ENCODE results near the gene MCM3AP. TPM values are rescaled to one million over a fixed set of nuclear protein-coding genes. Genes with fewer than 3 reads are reported as not detected.

Gene MCM3AP
- total and polyA plus RNA-seq, 9 of the 15 experiments (the other 6 are each of a cell fraction or from before 2014, with no cell fraction given) = 6.5 to 179 (median 69.6) TPM

- no peak for TF ChIP-seq PTBP1 (IDR thresholded peaks at IDR 0.05; ENCODE audit: low read depth, low read length)
- no peak for TF ChIP-seq ZNF699 (CRISPR knock-in tag; IDR thresholded peaks at IDR 0.05; ENCODE audit: insufficient replicate concordance)
- TF ChIP-seq ZKSCAN3 (CRISPR knock-in tag; IDR thresholded peaks at IDR 0.05) = no peak
- peak; percentile 60; the same call in 1 of the 2 replicates for TF ChIP-seq HNRNPL (IDR thresholded peaks at IDR 0.05; ENCODE audit: low read depth, low read length)
- peak; percentile 75; the same call in 1 of the 2 replicates for TF ChIP-seq HEY1 (CRISPR knock-in tag; IDR thresholded peaks at IDR 0.05; ENCODE audit: borderline replicate concordance)
- peak; percentile 64; the same call in 1 of the 2 replicates for TF ChIP-seq LCOR (CRISPR knock-in tag; IDR thresholded peaks at IDR 0.05)
- TF ChIP-seq HDGF (IDR thresholded peaks at IDR 0.05) = no peak
- peak; percentile 75 for TF ChIP-seq MXI1 (IDR thresholded peaks at IDR 0.05; ENCODE audit: low read depth, low read length)
- TF ChIP-seq CREB3L1 (IDR thresholded peaks at IDR 0.05; ENCODE audit: borderline replicate concordance, low read depth) = peak; percentile 74
- peak; percentile 79; the same call in 1 of the 2 replicates for TF ChIP-seq CHCHD3 (CRISPR knock-in tag; IDR thresholded peaks at IDR 0.05)
- peak; percentile 77 for TF ChIP-seq SAFB (IDR thresholded peaks at IDR 0.05; ENCODE audit: borderline replicate concordance, low read depth, low read length)
- TF ChIP-seq NBN (IDR thresholded peaks at IDR 0.05; ENCODE audit: low read depth) = peak; percentile 78
- TF ChIP-seq, protein P1, sequence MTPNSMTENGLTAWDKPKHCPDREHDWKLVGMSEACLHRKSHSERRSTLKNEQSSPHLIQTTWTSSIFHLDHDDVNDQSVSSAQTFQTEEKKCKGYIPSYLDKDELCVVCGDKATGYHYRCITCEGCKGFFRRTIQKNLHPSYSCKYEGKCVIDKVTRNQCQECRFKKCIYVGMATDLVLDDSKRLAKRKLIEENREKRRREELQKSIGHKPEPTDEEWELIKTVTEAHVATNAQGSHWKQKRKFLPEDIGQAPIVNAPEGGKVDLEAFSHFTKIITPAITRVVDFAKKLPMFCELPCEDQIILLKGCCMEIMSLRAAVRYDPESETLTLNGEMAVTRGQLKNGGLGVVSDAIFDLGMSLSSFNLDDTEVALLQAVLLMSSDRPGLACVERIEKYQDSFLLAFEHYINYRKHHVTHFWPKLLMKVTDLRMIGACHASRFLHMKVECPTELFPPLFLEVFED (CRISPR knock-in tag; conservative IDR thresholded peaks at IDR 0.05) = peak; percentile 51; the same call in 1 of the 2 replicates
- TF ChIP-seq MBD2 (IDR thresholded peaks at IDR 0.05; ENCODE audit: borderline replicate concordance, low read depth) = peak; percentile 95
- no peak for TF ChIP-seq ARHGAP35 (IDR thresholded peaks at IDR 0.05; ENCODE audit: partially characterized antibody)
- TF ChIP-seq ASH1L (IDR thresholded peaks at IDR 0.05; ENCODE audit: borderline replicate concordance, low read depth, partially characterized antibody) = peak; percentile 91
- TF ChIP-seq GATAD2A (IDR thresholded peaks at IDR 0.05) = peak; percentile 84
- peak; percentile 78; the same call in 1 of the 2 replicates for TF ChIP-seq ERF (CRISPR knock-in tag; IDR thresholded peaks at IDR 0.05)
- TF ChIP-seq GABPB2 (CRISPR knock-in tag; conservative IDR thresholded peaks at IDR 0.05) = 0 out of 2 replicates have a peak, but pooled peaks have one; percentile 52
- TF ChIP-seq VEZF1 (CRISPR knock-in tag; IDR thresholded peaks at IDR 0.05) = peak; percentile 98
- TF ChIP-seq RBM14 (IDR thresholded peaks at IDR 0.05; ENCODE audit: borderline replicate concordance, insufficient read depth, low read depth, low read length) = 0 out of 2 replicates have a peak, but pooled peaks have one; percentile 24
- TF ChIP-seq CEBPB (tag; IDR thresholded peaks at IDR 0.05) = peak; percentile 68
- peak; percentile 94 for TF ChIP-seq CCNT2 (IDR thresholded peaks at IDR 0.05; ENCODE audit: borderline replicate concordance, extremely low read depth, insufficient read length, low read depth, low read length)
- TF ChIP-seq, protein P2, sequence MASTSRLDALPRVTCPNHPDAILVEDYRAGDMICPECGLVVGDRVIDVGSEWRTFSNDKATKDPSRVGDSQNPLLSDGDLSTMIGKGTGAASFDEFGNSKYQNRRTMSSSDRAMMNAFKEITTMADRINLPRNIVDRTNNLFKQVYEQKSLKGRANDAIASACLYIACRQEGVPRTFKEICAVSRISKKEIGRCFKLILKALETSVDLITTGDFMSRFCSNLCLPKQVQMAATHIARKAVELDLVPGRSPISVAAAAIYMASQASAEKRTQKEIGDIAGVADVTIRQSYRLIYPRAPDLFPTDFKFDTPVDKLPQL (IDR thresholded peaks at IDR 0.05; ENCODE audit: extremely low read depth, insufficient read length) = no peak
- 0 out of 2 replicates have a peak, but pooled peaks have one; percentile 58 for TF ChIP-seq CTBP1 (IDR thresholded peaks at IDR 0.05; ENCODE audit: borderline replicate concordance)
Measured at GRCh38 chr21:46323710-46324389, 38.4 kb upstream of the MCM3AP start, which contains the start of the genes C21orf58 and PCNT (continued).

All from K562 (cell line).